Neural cell (in vitro differentiated cells): ENCODE results near the gene NYAP2. TPM values are rescaled to one million over a fixed set of nuclear protein-coding genes. Genes with fewer than 3 reads are reported as not detected.

Experiments used
- H2AFZ ChIP-seq: fragments of 200-600, 300-800 bp; sonication (generic), shearing (Covaris generic); 2 replicates; pipeline ENCODE4 v1.6.0; 2014; ENCODE audit warnings: low read depth, mild to moderate bottlenecking, antibody characterized with exemption, low read length, moderate library complexity
- H3F3A ChIP-seq: fragments of 200-600 bp; shearing (Covaris generic); 2 replicates; pipeline ENCODE4 v1.6.1; 2016; ENCODE audit warnings: mild to moderate bottlenecking, moderate library complexity, mixed read lengths, antibody characterized with exemption, low read length; ENCODE audit not compliant: insufficient read depth, poor library complexity, severe bottlenecking
- H3K27ac ChIP-seq: fragments of 200-600, 300-800 bp; sonication (generic), shearing (Covaris generic); 2 replicates; pipeline ENCODE4 v1.5.1; 2014; ENCODE audit warnings: mild to moderate bottlenecking, low read length, moderate library complexity
- H3K27me3 ChIP-seq: fragments of 300-800, 200-600 bp; sonication (generic), shearing (Covaris generic); 2 replicates; pipeline ENCODE4 v1.6.0; 2014; ENCODE audit warnings: mild to moderate bottlenecking, low read depth, low read length, moderate library complexity; ENCODE audit not compliant: insufficient read depth
- H3K36me3 ChIP-seq: fragments of 300-800, 200-600 bp; sonication (generic), shearing (Covaris generic); 2 replicates; pipeline ENCODE4 v1.5.1; 2014; ENCODE audit warnings: mild to moderate bottlenecking, antibody characterized with exemption, low read length, moderate library complexity; ENCODE audit not compliant: insufficient read depth
- H3K4me2 ChIP-seq: fragments of 300-800, 200-600 bp; sonication (generic), shearing (Covaris generic); 2 replicates; pipeline ENCODE4 v1.6.0; 2014; ENCODE audit warnings: mild to moderate bottlenecking, low read length
- H3K4me3 ChIP-seq: fragments of 300-800, 200-600 bp; sonication (generic), shearing (Covaris generic); 2 replicates; pipeline ENCODE4 v1.5.1; 2014; ENCODE audit warnings: mild to moderate bottlenecking, low read length, moderate library complexity
- H3K79me2 ChIP-seq: fragments of 200-600 bp; shearing (Covaris generic); replicated peaks from 2 replicates; pipeline ENCODE4 v1.6.0; 2014; ENCODE audit warnings: mild to moderate bottlenecking, low read length, moderate library complexity; ENCODE audit not compliant: insufficient read depth
- H3K9ac ChIP-seq: fragments of 300-800, 200-600 bp; sonication (generic), shearing (Covaris generic); 2 replicates; pipeline ENCODE4 v1.6.1; 2016; ENCODE audit warnings: mild to moderate bottlenecking, low read length, mixed read lengths
- H3K9me2 ChIP-seq: fragments of 200-600 bp; shearing (Covaris generic); 2 replicates; pipeline ENCODE4 v1.6.1; 2016; ENCODE audit warnings: mild to moderate bottlenecking, low read length, mixed read lengths; ENCODE audit not compliant: insufficient read depth
- H3K9me3 ChIP-seq: fragments of 200-600, 300-800 bp; sonication (generic), shearing (Covaris generic); 2 replicates; pipeline ENCODE4 v1.6.1; 2016; ENCODE audit warnings: mild to moderate bottlenecking, mixed run types, low read length, moderate library complexity, mixed read lengths
- H4K20me1 ChIP-seq: fragments of 200-600 bp; shearing (Covaris generic); 2 replicates; pipeline ENCODE4 v1.6.1; 2016; ENCODE audit warnings: mild to moderate bottlenecking, mixed run types; ENCODE audit not compliant: insufficient read depth
- CTCF ChIP-seq: fragments of 450-650 bp; IDR thresholded peaks from 2 replicates; pipeline ENCODE4 v1.5.1; 2014; ENCODE audit warnings: antibody characterized with exemption, mild to moderate bottlenecking, moderate library complexity; ENCODE audit not compliant: poor library complexity, severe bottlenecking
- EP300 ChIP-seq: fragments of 450-650 bp; conservative IDR thresholded peaks from 2 replicates; pipeline ENCODE4 v1.6.1; 2014; ENCODE audit warnings: antibody characterized with exemption, mild to moderate bottlenecking, moderate library complexity; ENCODE audit not compliant: poor library complexity, severe bottlenecking
- EZH2 ChIP-seq: fragments of 200-600, 300-800 bp; shearing (Covaris generic), sonication (generic); IDR thresholded peaks from 2 replicates; pipeline ENCODE4 v1.6.1; 2014; ENCODE audit warnings: antibody characterized with exemption, low read length, borderline replicate concordance, mild to moderate bottlenecking; ENCODE audit not compliant: insufficient read depth, poor library complexity, severe bottlenecking
- MXI1 ChIP-seq: fragments of 450-650 bp; conservative IDR thresholded peaks from 2 replicates; pipeline ENCODE4 v1.6.1; 2014; ENCODE audit warnings: antibody characterized with exemption, mild to moderate bottlenecking; ENCODE audit not compliant: poor library complexity, severe bottlenecking
- POLR2AphosphoS5 ChIP-seq: IDR thresholded peaks from 2 replicates; pipeline ENCODE4 v1.6.1; 2012
- RAD21 ChIP-seq: fragments of 450-650 bp; conservative IDR thresholded peaks from 2 replicates; pipeline ENCODE4 v1.6.1; 2014; ENCODE audit warnings: antibody characterized with exemption, mild to moderate bottlenecking, moderate library complexity
- REST ChIP-seq: IDR thresholded peaks from 2 replicates; pipeline ENCODE4 v1.6.1; 2012; ENCODE audit warnings: borderline replicate concordance
- SMC3 ChIP-seq: fragments of 450-650 bp; conservative IDR thresholded peaks from 2 replicates; pipeline ENCODE4 v1.6.1; 2014; ENCODE audit warnings: antibody characterized with exemption, mild to moderate bottlenecking, moderate library complexity; ENCODE audit not compliant: poor library complexity
- TAF1 ChIP-seq: IDR thresholded peaks from 2 replicates; pipeline ENCODE4 v1.6.1; 2012; ENCODE audit warnings: low read depth
- polyA plus RNA-seq: library from polyadenylated mRNA; depleted of rRNA; stranded (reverse); fragments of >200 nt; gene quantifications from 2 replicates; pipeline ENCODE4 v1.2.3, GENCODE V29; 2014

NYAP2 gene
- polyA plus RNA-seq, 1 donor from 2014 or later: 0.98 TPM

GRCh38 chr2:225598426-225598825 is 198.9 kb downstream of the NYAP2 start:
- H3K4me2 ChIP-seq: no peak overlapping the region
- no peak for TF ChIP-seq MXI1
- no peak for TF ChIP-seq CTCF
- no peak for TF ChIP-seq REST
- no peak for TF ChIP-seq RAD21
- no peak for TF ChIP-seq TAF1
- TF ChIP-seq EP300: no peak
- no peak for TF ChIP-seq POLR2AphosphoS5
- no peak for TF ChIP-seq EZH2
- TF ChIP-seq SMC3: no peak
- H2AFZ ChIP-seq: no peak overlapping the region
- H3K9me2 ChIP-seq: no peaks in the 10 kb centered on the region
- no peak overlapping the region for H3K27ac ChIP-seq
- no peak overlapping the region for H3K4me3 ChIP-seq
- no peaks in the 10 kb centered on the region for H3K36me3 ChIP-seq
- no peaks in the 10 kb centered on the region for H3K9me3 ChIP-seq
- H3K79me2 ChIP-seq: no peaks in the 10 kb centered on the region
- H3K27me3 ChIP-seq: no peaks in the 10 kb centered on the region
- no peak overlapping the region for H3K9ac ChIP-seq
- no peaks in the 10 kb centered on the region for H3F3A ChIP-seq
- H4K20me1 ChIP-seq: no peaks in the 10 kb centered on the region

GRCh38 chr2:225598897-225599296 is 199.4 kb downstream of the NYAP2 start:
- Histone ChIP-seq H3K27ac (no peak overlapping the region), H4K20me1 (no peaks in the 10 kb centered on the region), H2AFZ (no peak overlapping the region), H3K9me3 (no peaks in the 10 kb centered on the region), H3K9me2 (no peaks in the 10 kb centered on the region), H3K79me2 (no peaks in the 10 kb centered on the region), H3K4me2 (no peak overlapping the region), H3K36me3 (no peaks in the 10 kb centered on the region), H3K27me3 (no peaks in the 10 kb centered on the region), H3K4me3 (no peak overlapping the region), H3K9ac (no peak overlapping the region), H3F3A (no peaks in the 10 kb centered on the region)
- TF ChIP-seq EZH2: no peak
- TF ChIP-seq REST: no peak
- no peak for TF ChIP-seq EP300
- TF ChIP-seq RAD21: no peak
- no peak for TF ChIP-seq POLR2AphosphoS5
- no peak for TF ChIP-seq TAF1
- no peak for TF ChIP-seq CTCF
- no peak for TF ChIP-seq SMC3
- no peak for TF ChIP-seq MXI1
